ENCODE data around the gene MLLT1. TPM values are rescaled to one million over a fixed set of nuclear protein-coding genes. Genes with fewer than 3 reads are reported as not detected.

MLLT1 gene
- total and polyA plus RNA-seq, 10 of the 15 experiments (the other 5 are each of a cell fraction or from before 2014, with no cell fraction given), result 0.16 to 61.1 (median 8.5) TPM

DNA sequence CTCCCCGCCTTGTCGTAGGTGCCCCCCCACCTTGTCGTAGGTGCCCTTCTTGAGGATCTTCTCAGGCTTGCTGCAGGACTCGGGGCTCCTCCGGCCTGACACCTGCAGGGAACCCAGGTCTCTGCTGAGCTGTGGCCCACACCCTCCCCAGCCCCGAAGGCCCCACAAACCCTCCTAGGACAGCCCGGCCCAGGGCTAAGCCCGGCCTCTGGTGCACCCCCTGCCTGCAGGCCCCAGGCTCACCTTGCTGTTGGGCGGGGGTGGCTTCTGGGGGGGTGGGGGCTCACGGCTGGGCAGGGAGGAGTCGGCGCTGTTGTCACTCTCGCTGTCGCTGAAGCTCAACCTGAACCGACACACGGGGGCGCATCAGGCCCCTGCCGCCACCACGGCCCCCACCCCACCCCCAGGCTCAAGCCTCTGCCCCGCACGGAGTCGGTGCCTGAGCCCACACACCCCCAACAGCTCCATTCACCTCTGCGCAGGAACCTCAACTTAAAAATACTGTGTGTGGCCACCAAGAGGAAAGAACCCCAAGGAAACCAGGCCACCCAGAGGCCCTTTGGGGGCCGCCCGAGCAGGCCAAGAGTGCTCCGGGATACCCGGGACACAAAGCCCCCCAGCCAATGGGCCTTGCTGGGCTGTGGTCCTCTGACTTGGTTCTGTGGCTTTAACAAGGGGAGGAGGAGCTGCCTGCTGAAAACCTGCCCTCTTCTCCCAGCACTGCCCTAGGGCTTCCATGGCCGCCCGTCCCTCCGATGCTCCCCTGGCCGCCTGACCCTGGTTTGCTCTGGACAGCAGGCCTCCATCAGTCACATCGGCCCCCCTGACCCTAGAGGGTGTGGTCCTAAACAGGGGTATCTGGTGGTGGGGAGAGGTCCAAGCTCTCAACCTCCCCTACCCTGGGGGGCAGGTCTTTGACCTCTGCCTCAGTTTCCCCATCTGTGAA is 65.8 kb downstream of the MLLT1 start:
- ChIA-PET SMC1A (ENCODE audit: uncharacterized antibody, unreplicated experiment) (no interaction called here), CTCF (no interaction called here), RAD21 (ENCODE audit: unreplicated experiment) (no interaction called here), POLR2A (interaction anchor here (0.5 kb wide), 1 partner anchor 177 kb away, joined by 6 read pairs; no protein-coding TSS in a partner anchor)
- BruUV-seq (replicated peaks), result no TSS peak
- H3K9ac ChIP-seq (ENCODE audit: control insufficient read depth, insufficient read depth, low read length), result no peak overlapping the region
- no peaks in the 10 kb centered on the region for H4K20me1 ChIP-seq (ENCODE audit: control insufficient read depth, insufficient read depth)
- no peak overlapping the region for H3K27ac ChIP-seq (ENCODE audit: control insufficient read depth, insufficient read depth)
- no peak overlapping the region for H3K4me2 ChIP-seq (ENCODE audit: control insufficient read depth, insufficient read depth)
- H3K9me3 ChIP-seq (replicated peaks; ENCODE audit: control insufficient read depth, insufficient read depth, low read length), result no peaks in the 10 kb centered on the region
- FAIRE-seq, result no peak
- H3K27me3 ChIP-seq (replicated peaks in 1 of 2; ENCODE audit: control insufficient read depth in 2 of 2, insufficient read depth in 2 of 2, low read length in 1 of 2), result no peaks in the 10 kb centered on the region
- no peak overlapping the region for H3K4me3 ChIP-seq
- H3K4me1 ChIP-seq (ENCODE audit: control insufficient read depth, insufficient read depth, low read length), result no peaks in the 10 kb centered on the region
- ATAC-seq, result no peak
- no peak for DNase-seq (ENCODE audit: low read depth, low spot score)
- no peak for TF ChIP-seq TARDBP (IDR thresholded peaks at IDR 0.05; ENCODE audit: borderline replicate concordance)
- 0 out of 2 replicates have a peak, but pooled peaks have one; percentile 5 for TF ChIP-seq POLR2A (IDR thresholded peaks at IDR 0.05; ENCODE audit: low read depth, low read length)
- no peak for TF ChIP-seq ASH2L (IDR thresholded peaks at IDR 0.05; ENCODE audit: borderline replicate concordance, low read depth)
- H3K79me2 ChIP-seq (ENCODE audit: control insufficient read depth, insufficient read depth, low read length), result no peaks in the 10 kb centered on the region
- H2AFZ ChIP-seq (ENCODE audit: control insufficient read depth, low read depth, low read length), result no peak overlapping the region
- peaks cover 0 to 2% of the 10 kb centered on the region in 2 experiments; a peak in 3 of 4 replicates for H3K36me3 ChIP-seq (ENCODE audit: control insufficient read depth in 2 of 2, insufficient read depth in 2 of 2, low read length in 1 of 2)
- in situ Hi-C loops (cut with MboI) (no loop called here), intact Hi-C loops (cut with micrococcal nuclease; ENCODE audit: unreplicated experiment) (no loop called here)
- 88% methylated on average over 15 of the region's 32 CpGs for WGBS (ENCODE audit: insufficient coverage, insufficient replicate concordance, low lambda C conversion rate, missing lambda C conversion rate)

- Histone ChIP-seq H3K4me1 (ENCODE audit: control insufficient read depth, insufficient read depth, low read length) (no peaks in the 10 kb centered on the region), H3K9me3 (replicated peaks; ENCODE audit: control insufficient read depth, insufficient read depth, low read length) (no peaks in the 10 kb centered on the region), H3K27ac (ENCODE audit: control insufficient read depth, insufficient read depth) (no peak overlapping the region), H3K9ac (ENCODE audit: control insufficient read depth, insufficient read depth, low read length) (no peak overlapping the region), H3K4me3 (no peak overlapping the region), H3K27me3 (replicated peaks in 1 of 2; ENCODE audit: control insufficient read depth in 2 of 2, insufficient read depth in 2 of 2, low read length in 1 of 2) (no peaks in the 10 kb centered on the region), H3K79me2 (ENCODE audit: control insufficient read depth, insufficient read depth, low read length) (no peaks in the 10 kb centered on the region), H4K20me1 (ENCODE audit: control insufficient read depth, insufficient read depth) (no peaks in the 10 kb centered on the region), H2AFZ (ENCODE audit: control insufficient read depth, low read depth, low read length) (no peak overlapping the region), H3K4me2 (ENCODE audit: control insufficient read depth, insufficient read depth) (no peak overlapping the region), H3K36me3 (ENCODE audit: control insufficient read depth in 2 of 2, insufficient read depth in 2 of 2, low read length in 1 of 2) (peaks cover 0 to 2% of the 10 kb centered on the region in 2 experiments; a peak in 2 of 4 replicates)
- ChIA-PET SMC1A (ENCODE audit: uncharacterized antibody, unreplicated experiment) (no interaction called here), CTCF (no interaction called here), RAD21 (ENCODE audit: unreplicated experiment) (no interaction called here), POLR2A (no interaction called here)
- in situ Hi-C loops (cut with MboI) (no loop called here), intact Hi-C loops (cut with micrococcal nuclease; ENCODE audit: unreplicated experiment) (no loop called here)
- TF ChIP-seq NFYB (IDR thresholded peaks at IDR 0.05; ENCODE audit: insufficient read depth, low read depth, low read length) (no peak), IRF4 (IDR thresholded peaks at IDR 0.05; ENCODE audit: low read depth, low read length) (no peak), POLR2AphosphoS5 (IDR thresholded peaks at IDR 0.05; ENCODE audit: low read length) (no peak), RCOR1 (conservative IDR thresholded peaks at IDR 0.05; ENCODE audit: low read depth, low read length) (no peak)
- FAIRE-seq (no peak), DNase-seq (ENCODE audit: low read depth, low spot score) (no peak), ATAC-seq (no peak)
- 93% methylated on average over 11 of the region's 12 CpGs for WGBS (ENCODE audit: insufficient coverage, insufficient replicate concordance, low lambda C conversion rate, missing lambda C conversion rate)
- no TSS peak for BruUV-seq (replicated peaks)
Observed at GRCh38 chr19:6213266-6213595, 66.5 kb downstream of the MLLT1 start.
